Activated B cell treated with CpG ODN at 0.5 μM for 24 hours (primary cell): ENCODE data around the gene CCDC89. TPM values are rescaled to one million over a fixed set of nuclear protein-coding genes. Genes with fewer than 3 reads are reported as not detected.

ENCODE experiments used
- ATAC-seq: fragments of 200-7000 bp; cut with Tn5 transposase; one replicate; pipeline ENCODE4 v1.10.0; 2021; ENCODE audit warnings: low read depth, mild to moderate bottlenecking, moderate library complexity
- CTCF ChIA-PET: fragments of 350-600 bp; sonication (Branson Sonifier 250); formaldehyde crosslinking; loops from one replicate; lab custom pipeline; 2021; ENCODE audit warnings: antibody characterized with exemption; lab: Charles Lee
- POLR2A ChIA-PET: fragments of 350-600 bp; sonication (Branson Sonifier 250); formaldehyde crosslinking; loops from one replicate; lab custom pipeline; 2021; ENCODE audit warnings: antibody characterized with exemption; lab: Charles Lee
- DNase-seq: peaks from one replicate; pipeline ENCODE4 v3.0.0; 2022
- H3K27ac Mint-ChIP-seq: one replicate; pipeline ENCODE4 v1.8.0; 2020; ENCODE audit warnings: mixed read lengths
- H3K27me3 Mint-ChIP-seq: one replicate; pipeline ENCODE4 v1.8.0; 2021; ENCODE audit warnings: mixed read lengths
- H3K36me3 Mint-ChIP-seq: one replicate; pipeline ENCODE4 v1.8.0; 2021; ENCODE audit warnings: low read depth, mixed read lengths
- H3K4me1 Mint-ChIP-seq: one replicate; pipeline ENCODE4 v1.8.0; 2021; ENCODE audit warnings: mixed read lengths
- H3K4me3 Mint-ChIP-seq: one replicate; pipeline ENCODE4 v1.8.0; 2020; ENCODE audit warnings: mild to moderate bottlenecking, mixed read lengths
- H3K9me3 Mint-ChIP-seq: one replicate; pipeline ENCODE4 v1.8.0; 2020; ENCODE audit warnings: mixed read lengths
- CTCF ChIP-seq: fragments of 200-600 bp; IDR thresholded peaks from one replicate; pipeline ENCODE4 v1.8.0; 2022; ENCODE audit warnings: antibody characterized with exemption, mild to moderate bottlenecking
- intact Hi-C: fragments of 100-400 bp; cut with micrococcal nuclease; formaldehyde crosslinking; loops from one replicate; pipeline ENCODE4 v1.15.1; 2024
- total RNA-seq: library from RNA; stranded (reverse); gene quantifications from 2 replicates; pipeline ENCODE4 v1.2.3, GENCODE V29; 2022

CCDC89 gene
- total RNA-seq, 1 donor from 2014 or later: not detected

- Mint-ChIP-seq H3K27me3 (no peaks in the 10 kb centered on the region), H3K36me3 (no peaks in the 10 kb centered on the region), H3K9me3 (no peaks in the 10 kb centered on the region), H3K27ac (no peak overlapping the region), H3K4me1 (no peaks in the 10 kb centered on the region), H3K4me3 (no peak overlapping the region)
- ATAC-seq: no peak
- intact Hi-C loops: no loop called here
- no peak for DNase-seq
- CTCF ChIA-PET: no interaction called here
- TF ChIP-seq CTCF: no peak
- POLR2A ChIA-PET: no interaction called here
Observed at GRCh38 chr11:85712953-85713352, 27.0 kb upstream of the CCDC89 start.

- CTCF ChIA-PET: no interaction called here
Observed at GRCh38 chr11:85710917-85711316, 24.9 kb upstream of the CCDC89 start.

GRCh38 chr11:85709941-85710702 is 24.1 kb upstream of the CCDC89 start:
- ChIA-PET POLR2A (no interaction called here), CTCF (no interaction called here)
- TF ChIP-seq CTCF: no peak
- no peak for ATAC-seq
- H3K4me3 Mint-ChIP-seq: no peak overlapping the region
- H3K36me3 Mint-ChIP-seq: no peaks in the 10 kb centered on the region
- intact Hi-C loops: no loop called here
- no peaks in the 10 kb centered on the region for H3K27me3 Mint-ChIP-seq
- no peak overlapping the region for H3K27ac Mint-ChIP-seq
- no peaks in the 10 kb centered on the region for H3K4me1 Mint-ChIP-seq
- no peak for DNase-seq
- H3K9me3 Mint-ChIP-seq: no peaks in the 10 kb centered on the region

More at GRCh38 chr11:85710917-85711316, 24.9 kb upstream of the CCDC89 start:
- no peaks in the 10 kb centered on the region for H3K9me3 Mint-ChIP-seq
- no peak overlapping the region for H3K27ac Mint-ChIP-seq
- intact Hi-C loops: no loop called here
- ATAC-seq (no peak), DNase-seq (no peak)
- POLR2A ChIA-PET: no interaction called here
- no peaks in the 10 kb centered on the region for H3K4me1 Mint-ChIP-seq
- no peaks in the 10 kb centered on the region for H3K36me3 Mint-ChIP-seq
- no peaks in the 10 kb centered on the region for H3K27me3 Mint-ChIP-seq
- TF ChIP-seq CTCF: no peak
- no peak overlapping the region for H3K4me3 Mint-ChIP-seq

- intact Hi-C loops: no loop called here
- no peak for TF ChIP-seq CTCF
- no peaks in the 10 kb centered on the region for H3K9me3 Mint-ChIP-seq
- no peaks in the 10 kb centered on the region for H3K36me3 Mint-ChIP-seq
- H3K4me1 Mint-ChIP-seq: no peaks in the 10 kb centered on the region
- H3K27ac Mint-ChIP-seq: no peak overlapping the region
- ATAC-seq: no peak
- no peak for DNase-seq
- peaks cover 4% of the 10 kb centered on the region for H3K27me3 Mint-ChIP-seq
- ChIA-PET POLR2A (no interaction called here), CTCF (no interaction called here)
- no peak overlapping the region for H3K4me3 Mint-ChIP-seq
Observed at GRCh38 chr11:85705800-85706199, 19.8 kb upstream of the CCDC89 start.

GRCh38 chr11:85704967-85705366 is 19.0 kb upstream of the CCDC89 start:
- CTCF ChIA-PET: no interaction called here
- intact Hi-C loops: no loop called here
- no peaks in the 10 kb centered on the region for H3K36me3 Mint-ChIP-seq
- no peak for ATAC-seq
- no peak for DNase-seq
- peaks cover 4% of the 10 kb centered on the region for H3K27me3 Mint-ChIP-seq
- H3K4me3 Mint-ChIP-seq: no peak overlapping the region
- no peaks in the 10 kb centered on the region for H3K9me3 Mint-ChIP-seq
- H3K4me1 Mint-ChIP-seq: peaks cover 6% of the 10 kb centered on the region
- H3K27ac Mint-ChIP-seq: no peak overlapping the region
- no peak for TF ChIP-seq CTCF
- POLR2A ChIA-PET: no interaction called here
